ENCODE data around the gene MLIP. TPM values are rescaled to one million over a fixed set of nuclear protein-coding genes. Genes with fewer than 3 reads are reported as not detected.

Gene MLIP
- polyA plus RNA-seq, 3 donors from 2014 or later = not detected

DNA sequence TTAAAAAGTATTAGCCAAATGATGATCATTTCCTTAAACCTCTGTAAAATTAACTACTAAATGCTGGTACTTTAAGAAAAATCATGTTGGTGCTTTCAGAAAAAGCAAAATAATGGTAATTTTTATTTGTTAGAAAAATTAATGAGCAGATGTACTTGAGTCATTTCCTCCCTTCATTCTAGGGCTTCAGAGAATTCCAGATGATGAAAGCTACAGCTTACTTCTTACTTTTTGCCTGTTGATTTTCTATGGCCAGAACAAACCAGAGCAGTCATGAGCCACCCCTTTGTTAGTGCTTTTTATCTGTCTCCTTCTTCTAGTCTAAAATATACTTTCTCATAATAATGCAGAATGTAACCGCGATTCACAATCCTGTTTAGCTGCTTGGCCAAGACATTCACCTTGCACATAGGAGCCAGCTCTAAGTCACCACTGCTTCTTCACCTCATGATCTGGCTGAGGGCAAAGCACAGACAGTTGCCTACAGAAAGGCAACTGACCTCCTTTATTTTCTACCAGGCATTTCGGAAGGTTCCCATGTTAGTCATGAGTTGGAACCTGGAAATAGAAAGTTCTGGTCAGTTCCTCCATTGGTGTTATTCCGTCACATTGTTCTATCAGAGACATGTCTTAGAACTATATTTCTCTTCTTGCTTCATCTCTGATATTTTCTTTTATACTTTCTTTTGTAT is 153.5 kb downstream of the MLIP start:
- H3K27me3 Mint-ChIP-seq (ENCODE audit: low read depth in 3 of 3) = no peaks in the 10 kb centered on the region
- DNase-seq = no peak
- no peak overlapping the region for H3K27ac Mint-ChIP-seq
- no peaks in the 10 kb centered on the region for H3K36me3 Mint-ChIP-seq
- H3K4me3 Mint-ChIP-seq = no peak overlapping the region
- peaks cover 0 to 13% (median 2%) of the 10 kb centered on the region in 6 donors for H3K9me3 Mint-ChIP-seq
- no peaks in the 10 kb centered on the region for H3K4me1 Mint-ChIP-seq

DNA sequence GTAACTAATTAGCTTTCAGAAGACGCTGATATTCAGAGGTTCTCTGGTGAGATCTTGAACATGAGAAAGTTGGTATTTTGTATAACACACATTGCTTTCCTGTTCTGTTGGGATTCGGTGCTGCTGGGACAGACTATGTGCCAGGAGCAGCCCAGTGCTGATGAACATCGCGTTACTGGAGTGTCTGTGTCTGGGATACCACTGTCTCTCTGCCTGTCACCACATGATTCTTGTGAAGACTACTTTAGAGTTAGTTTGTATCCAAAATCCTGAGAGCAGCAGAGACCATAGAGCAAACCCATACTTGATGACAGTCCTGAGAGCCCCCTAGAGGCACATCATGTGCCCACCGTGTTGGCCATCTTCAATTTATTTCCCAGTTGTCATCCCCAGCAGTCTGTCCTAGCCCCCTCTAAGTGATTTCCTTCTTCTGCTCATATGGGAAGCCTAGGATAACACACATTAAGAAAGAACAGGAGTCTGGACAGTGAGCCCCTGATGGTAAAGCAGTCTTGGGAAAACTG is 155.2 kb downstream of the MLIP start:
- Mint-ChIP-seq H3K27ac (no peak overlapping the region), H3K4me3 (no peak overlapping the region), H3K36me3 (no peaks in the 10 kb centered on the region), H3K27me3 (ENCODE audit: low read depth in 3 of 3) (peaks cover 2% of the 10 kb centered on the region in 3 donors), H3K9me3 (peaks cover 0 to 9% (median 4%) of the 10 kb centered on the region in 6 donors), H3K4me1 (no peaks in the 10 kb centered on the region)
- no peak for DNase-seq

DNA sequence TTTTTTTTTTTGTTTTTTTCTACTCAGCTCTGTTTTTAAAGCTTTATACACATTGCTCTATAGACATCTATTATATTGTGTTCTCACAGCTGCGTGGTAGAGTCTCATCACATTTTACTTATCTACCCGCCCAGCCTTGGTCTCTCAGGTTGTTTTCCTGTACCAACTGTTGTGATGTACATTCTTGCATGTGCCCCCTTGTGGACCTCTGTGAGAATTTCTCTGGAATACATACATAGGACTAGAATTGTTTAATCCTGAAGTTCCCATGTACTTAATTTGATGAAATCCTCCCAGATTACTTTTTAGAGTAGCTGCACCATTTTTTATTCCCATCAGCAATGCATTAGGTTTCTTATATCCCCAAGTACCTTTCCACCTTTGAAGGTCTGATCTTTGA is 156.6 kb downstream of the MLIP start:
- no peaks in the 10 kb centered on the region for H3K4me1 Mint-ChIP-seq

DNA sequence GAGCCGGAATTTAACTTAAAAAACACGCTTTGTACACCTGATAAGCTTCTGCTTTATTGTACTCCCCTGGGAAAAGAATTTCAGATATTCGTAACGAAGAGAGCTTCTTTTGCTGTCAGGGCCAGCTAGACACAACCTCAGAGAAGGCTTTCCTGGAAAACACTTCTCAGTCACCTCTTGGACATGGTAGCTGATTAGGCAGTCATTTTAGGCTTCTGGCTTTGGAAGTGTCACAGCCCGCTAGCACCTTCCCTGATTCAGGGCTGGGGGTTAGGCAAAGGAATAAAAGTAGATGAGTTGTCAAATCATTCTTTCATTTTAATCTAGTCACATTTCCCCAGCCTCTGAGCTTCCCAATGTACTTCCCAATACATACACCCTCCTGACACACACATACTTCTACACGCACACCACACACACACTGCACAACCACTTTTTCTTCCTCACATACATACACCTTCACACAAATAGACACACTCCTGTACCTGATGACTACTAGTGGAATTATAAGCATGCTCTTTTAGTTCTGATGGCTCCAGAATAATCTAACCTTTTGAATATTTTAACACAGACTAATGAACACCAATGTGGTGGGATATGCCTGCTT is 162.1 kb downstream of the MLIP start:
- H3K4me3 Mint-ChIP-seq = no peak overlapping the region
- peaks cover 5 to 41% (median 11%) of the 10 kb centered on the region in 6 donors for H3K9me3 Mint-ChIP-seq
- peaks cover 2 to 3% (median 2%) of the 10 kb centered on the region in 3 donors for H3K27me3 Mint-ChIP-seq (ENCODE audit: low read depth in 3 of 3)
- DNase-seq = no peak
- H3K27ac Mint-ChIP-seq = no peak overlapping the region
- no peaks in the 10 kb centered on the region for H3K36me3 Mint-ChIP-seq
- H3K4me1 Mint-ChIP-seq = no peaks in the 10 kb centered on the region

More for the DNA sequence above, 156.6 kb downstream of the MLIP start:
- Mint-ChIP-seq H3K36me3 (no peaks in the 10 kb centered on the region), H3K9me3 (peaks cover 3 to 9% (median 5%) of the 10 kb centered on the region in 6 donors), H3K4me3 (no peak overlapping the region), H3K27ac (no peak overlapping the region), H3K27me3 (ENCODE audit: low read depth in 3 of 3) (peaks cover 2% of the 10 kb centered on the region in 3 donors)
- DNase-seq = no peak

DNA sequence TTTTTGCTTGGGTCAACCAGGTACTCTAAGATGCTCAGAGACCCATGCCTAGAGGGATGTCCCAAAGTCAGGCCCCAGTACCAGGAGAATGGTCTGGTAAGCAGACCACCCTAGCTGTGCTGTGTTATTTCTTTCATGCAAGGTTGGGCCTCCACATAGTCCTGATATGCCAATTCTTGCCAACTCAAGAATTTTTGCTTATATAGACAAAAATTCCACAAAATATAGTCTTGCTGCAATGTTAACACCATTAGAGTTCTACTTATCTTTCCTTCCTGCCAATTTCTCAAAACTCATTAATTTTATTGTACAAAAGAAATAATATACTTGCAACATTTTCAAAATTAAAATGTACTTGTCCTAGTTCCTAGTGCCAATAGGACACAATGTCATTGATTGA is 163.1 kb downstream of the MLIP start:
- H3K9me3 Mint-ChIP-seq = peaks cover 5 to 50% (median 17%) of the 10 kb centered on the region in 6 donors
- no peaks in the 10 kb centered on the region for H3K36me3 Mint-ChIP-seq
- H3K27ac Mint-ChIP-seq = no peak overlapping the region
- H3K27me3 Mint-ChIP-seq (ENCODE audit: low read depth in 3 of 3) = peaks cover 2 to 3% (median 2%) of the 10 kb centered on the region in 3 donors
- DNase-seq = no peak
- H3K4me3 Mint-ChIP-seq = no peak overlapping the region
- no peaks in the 10 kb centered on the region for H3K4me1 Mint-ChIP-seq

DNA sequence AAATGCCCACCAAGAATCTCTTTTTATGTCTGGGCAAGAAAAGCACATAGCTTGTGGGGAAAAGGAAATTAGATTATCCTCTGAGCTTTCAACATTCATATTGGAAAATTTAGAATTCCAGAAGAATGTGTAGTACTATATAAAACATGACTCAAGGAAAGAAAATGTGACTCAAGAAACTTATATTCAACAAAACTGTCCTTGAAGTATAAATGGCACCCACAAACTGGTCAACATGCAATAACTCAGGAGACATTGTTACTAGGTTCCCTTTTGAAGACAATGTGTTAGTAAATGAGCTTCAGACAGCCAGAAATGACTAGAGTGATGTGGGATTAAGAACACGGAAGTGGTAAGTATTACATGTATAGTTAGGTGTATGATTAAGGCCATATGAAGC is 170.9 kb downstream of the MLIP start:
- H3K27ac Mint-ChIP-seq = no peak overlapping the region
- no peak for DNase-seq
- H3K4me3 Mint-ChIP-seq = no peak overlapping the region
- H3K36me3 Mint-ChIP-seq = no peaks in the 10 kb centered on the region
- H3K27me3 Mint-ChIP-seq (ENCODE audit: low read depth in 3 of 3) = peaks cover 0 to under 1% (median 0%) of the 10 kb centered on the region in 3 donors
- H3K9me3 Mint-ChIP-seq = peaks cover 4 to 31% (median 15%) of the 10 kb centered on the region in 6 donors
- no peaks in the 10 kb centered on the region for H3K4me1 Mint-ChIP-seq

DNA sequence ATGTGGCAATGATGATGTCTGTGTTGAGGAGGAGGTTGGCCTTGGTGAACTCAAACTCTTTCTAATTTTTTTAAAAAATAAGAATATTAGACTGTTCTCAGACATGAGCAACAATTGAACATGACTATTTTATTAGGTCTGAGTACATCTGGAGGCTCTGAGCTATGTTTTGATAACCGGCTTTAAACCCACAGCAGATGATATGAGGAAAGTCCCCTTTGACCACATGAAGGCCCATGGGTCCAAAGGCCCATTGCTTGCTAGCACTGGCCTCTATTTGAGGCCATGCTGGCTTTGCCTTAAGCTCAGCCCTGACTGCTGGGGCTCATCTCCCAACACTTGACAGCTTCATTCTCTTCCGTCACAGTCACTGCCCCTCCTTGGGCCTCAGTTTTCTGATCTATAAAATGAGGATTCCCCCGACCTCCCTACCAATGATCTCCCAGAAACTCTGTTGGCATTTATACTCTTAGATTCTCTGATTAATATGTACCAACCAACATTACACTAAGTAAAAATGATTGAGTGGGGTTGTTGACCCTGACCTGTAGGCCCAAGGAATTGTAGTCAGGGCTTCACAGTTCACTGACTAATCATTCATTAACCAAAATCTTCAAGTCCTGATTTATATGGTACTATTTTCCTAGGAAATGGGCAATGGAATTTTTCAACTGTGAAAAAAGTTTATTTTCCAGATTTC is 173.1 kb downstream of the MLIP start:
- no peaks in the 10 kb centered on the region for H3K27me3 Mint-ChIP-seq (ENCODE audit: low read depth in 3 of 3)

DNA sequence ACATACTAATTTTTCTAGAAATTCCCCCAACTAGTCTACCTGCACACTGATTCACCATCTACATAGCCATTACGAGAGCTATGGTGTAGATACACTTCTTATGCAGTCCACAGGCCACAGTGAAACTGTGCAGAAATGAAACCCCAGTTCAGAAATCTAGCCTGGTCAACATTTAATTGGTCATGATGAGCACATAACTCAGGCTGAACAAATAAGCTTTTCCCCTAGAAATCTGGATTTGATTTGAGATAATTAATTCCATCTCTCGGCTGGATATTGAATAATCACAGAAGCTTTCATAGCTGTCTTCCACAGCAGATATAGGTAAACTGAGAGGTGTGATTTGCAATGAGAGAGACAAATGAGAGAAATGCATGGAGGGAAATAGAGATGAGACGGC is 174.4 kb downstream of the MLIP start:
- no peaks in the 10 kb centered on the region for H3K36me3 Mint-ChIP-seq
- H3K27ac Mint-ChIP-seq = no peak overlapping the region
- no peak for DNase-seq
- H3K9me3 Mint-ChIP-seq = peaks cover 0 to 23% (median 3%) of the 10 kb centered on the region in 6 donors
- H3K4me1 Mint-ChIP-seq = no peaks in the 10 kb centered on the region
- no peak overlapping the region for H3K4me3 Mint-ChIP-seq
- no peaks in the 10 kb centered on the region for H3K27me3 Mint-ChIP-seq (ENCODE audit: low read depth in 3 of 3)

More for the DNA sequence above, 173.1 kb downstream of the MLIP start:
- Mint-ChIP-seq H3K9me3 (peaks cover 0 to 22% (median 3%) of the 10 kb centered on the region in 6 donors), H3K4me1 (no peaks in the 10 kb centered on the region), H3K4me3 (no peak overlapping the region), H3K36me3 (no peaks in the 10 kb centered on the region), H3K27ac (no peak overlapping the region)
- no peak for DNase-seq

DNA sequence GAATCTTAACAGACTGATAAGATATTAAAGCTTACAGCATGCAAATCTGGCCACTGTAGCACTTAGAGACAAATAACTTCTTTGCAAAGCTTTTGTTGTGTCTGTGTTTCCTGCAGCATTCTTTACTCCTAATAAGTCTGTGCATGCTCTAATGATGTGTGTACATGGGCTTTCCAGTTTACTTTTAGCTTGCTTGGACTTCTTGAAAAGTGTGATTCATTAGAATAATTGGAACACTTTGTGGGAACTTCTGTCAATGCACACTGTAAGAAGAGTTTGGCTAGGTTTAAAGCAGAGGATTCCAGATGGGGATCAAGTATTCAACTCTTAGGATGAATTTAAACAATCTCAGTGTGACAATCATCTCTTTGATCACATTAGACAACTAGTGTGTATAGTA is 174.9 kb downstream of the MLIP start:
- Mint-ChIP-seq H3K36me3 (no peaks in the 10 kb centered on the region), H3K27me3 (ENCODE audit: low read depth in 3 of 3) (no peaks in the 10 kb centered on the region), H3K4me3 (no peak overlapping the region), H3K27ac (no peak overlapping the region), H3K4me1 (no peaks in the 10 kb centered on the region), H3K9me3 (peaks cover 0 to 23% (median 4%) of the 10 kb centered on the region in 6 donors)
- DNase-seq = no peak

DNA sequence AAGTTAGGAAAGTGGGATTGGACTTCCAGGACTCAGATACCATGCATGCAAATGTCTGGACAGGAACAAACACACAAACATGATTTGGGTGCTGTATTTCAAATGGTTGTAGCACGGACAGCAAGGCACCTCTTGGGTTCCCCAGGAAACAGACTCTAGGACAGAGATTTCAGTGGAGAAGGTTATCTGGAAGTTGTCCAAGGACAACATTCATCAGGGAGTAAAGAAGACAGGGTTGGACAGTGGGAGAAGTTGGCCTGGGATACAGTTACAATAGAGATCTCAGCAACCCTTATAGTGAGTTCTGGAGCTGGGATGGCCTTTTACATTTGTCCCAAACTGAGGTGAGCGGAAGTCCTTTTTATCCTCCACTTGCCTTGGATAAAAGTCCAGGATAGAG is 177.2 kb downstream of the MLIP start:
- Mint-ChIP-seq H3K27ac (no peak overlapping the region), H3K27me3 (ENCODE audit: low read depth in 3 of 3) (no peaks in the 10 kb centered on the region), H3K4me3 (no peak overlapping the region), H3K9me3 (peaks cover 0 to 16% (median 6%) of the 10 kb centered on the region in 6 donors), H3K36me3 (no peaks in the 10 kb centered on the region), H3K4me1 (no peaks in the 10 kb centered on the region)
- no peak for DNase-seq

DNA sequence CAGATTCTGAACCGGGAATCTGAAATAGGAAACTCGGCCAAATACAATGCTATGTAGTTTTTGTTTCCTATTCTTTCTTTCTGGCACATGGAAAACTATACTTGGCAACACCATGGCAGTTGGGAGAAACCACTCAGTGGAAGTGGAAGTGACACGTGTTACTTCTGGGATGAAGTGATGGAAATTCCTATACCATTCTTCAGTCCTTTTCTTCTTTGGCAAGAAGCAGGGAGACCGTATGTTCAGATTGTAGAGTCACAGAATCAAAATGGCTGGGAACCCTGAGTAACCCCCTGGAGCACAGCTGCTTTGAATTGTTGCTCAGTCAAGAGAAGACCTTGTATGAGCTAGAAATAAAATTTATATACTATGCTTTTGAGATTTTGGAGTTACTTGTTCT is 178.2 kb downstream of the MLIP start:
- Mint-ChIP-seq H3K27me3 (ENCODE audit: low read depth in 3 of 3) (peaks cover 0 to 1% (median 0%) of the 10 kb centered on the region in 3 donors), H3K4me3 (no peak overlapping the region), H3K9me3 (peaks cover 0 to 14% (median 5%) of the 10 kb centered on the region in 6 donors), H3K36me3 (no peaks in the 10 kb centered on the region), H3K4me1 (no peaks in the 10 kb centered on the region), H3K27ac (no peak overlapping the region)
- no peak for DNase-seq

DNA sequence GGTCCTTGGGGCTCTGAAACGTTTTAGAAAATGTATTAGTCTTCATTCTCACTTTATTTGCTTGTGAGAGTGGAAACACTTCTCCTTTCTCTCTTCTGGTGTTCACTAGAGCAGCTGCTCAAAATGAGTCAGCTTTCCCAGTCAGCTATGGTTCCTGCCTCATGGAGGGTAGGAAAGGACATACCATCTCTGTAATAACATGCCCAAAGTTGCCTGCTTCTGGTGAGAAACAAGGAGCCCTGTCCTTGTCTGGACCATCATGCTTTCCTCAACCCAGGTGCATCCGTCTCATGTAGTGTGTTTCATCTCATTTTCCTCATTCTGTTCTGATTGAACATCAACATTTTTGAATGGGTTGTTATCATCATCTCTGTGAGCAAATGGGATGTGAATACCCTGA is 179.9 kb downstream of the MLIP start:
- H3K9me3 Mint-ChIP-seq = peaks cover 0 to 16% (median 8%) of the 10 kb centered on the region in 6 donors
- H3K27me3 Mint-ChIP-seq (ENCODE audit: low read depth in 3 of 3) = peaks cover 0 to 1% (median 0%) of the 10 kb centered on the region in 3 donors
- DNase-seq = no peak
- no peak overlapping the region for H3K27ac Mint-ChIP-seq
- no peaks in the 10 kb centered on the region for H3K36me3 Mint-ChIP-seq
- no peaks in the 10 kb centered on the region for H3K4me1 Mint-ChIP-seq
- H3K4me3 Mint-ChIP-seq = no peak overlapping the region

DNA sequence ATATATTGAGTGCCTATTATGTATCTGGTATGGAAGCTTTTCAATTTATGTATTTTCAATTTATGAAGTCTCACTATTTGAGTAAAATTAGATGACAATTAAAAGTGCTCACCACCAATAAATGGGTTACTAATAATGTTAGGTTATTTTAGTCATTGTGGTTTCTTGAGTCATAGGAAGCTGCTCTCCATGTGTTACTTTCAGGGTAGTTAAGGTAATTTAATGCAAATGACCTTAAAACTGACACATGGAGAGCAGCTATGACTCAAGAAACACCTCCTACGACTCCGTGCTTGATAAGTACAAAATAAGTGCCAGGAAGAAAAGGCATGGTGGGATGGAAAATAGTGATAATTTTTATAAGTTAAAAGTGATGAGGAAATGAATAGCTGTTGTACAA is 180.5 kb downstream of the MLIP start:
- H3K4me3 Mint-ChIP-seq = no peak overlapping the region
- no peak for DNase-seq
- peaks cover 0 to 1% (median 0%) of the 10 kb centered on the region in 3 donors for H3K27me3 Mint-ChIP-seq (ENCODE audit: low read depth in 3 of 3)
- peaks cover 0 to 16% (median 9%) of the 10 kb centered on the region in 6 donors for H3K9me3 Mint-ChIP-seq
- H3K36me3 Mint-ChIP-seq = no peaks in the 10 kb centered on the region
- H3K27ac Mint-ChIP-seq = no peak overlapping the region
- no peaks in the 10 kb centered on the region for H3K4me1 Mint-ChIP-seq

DNA sequence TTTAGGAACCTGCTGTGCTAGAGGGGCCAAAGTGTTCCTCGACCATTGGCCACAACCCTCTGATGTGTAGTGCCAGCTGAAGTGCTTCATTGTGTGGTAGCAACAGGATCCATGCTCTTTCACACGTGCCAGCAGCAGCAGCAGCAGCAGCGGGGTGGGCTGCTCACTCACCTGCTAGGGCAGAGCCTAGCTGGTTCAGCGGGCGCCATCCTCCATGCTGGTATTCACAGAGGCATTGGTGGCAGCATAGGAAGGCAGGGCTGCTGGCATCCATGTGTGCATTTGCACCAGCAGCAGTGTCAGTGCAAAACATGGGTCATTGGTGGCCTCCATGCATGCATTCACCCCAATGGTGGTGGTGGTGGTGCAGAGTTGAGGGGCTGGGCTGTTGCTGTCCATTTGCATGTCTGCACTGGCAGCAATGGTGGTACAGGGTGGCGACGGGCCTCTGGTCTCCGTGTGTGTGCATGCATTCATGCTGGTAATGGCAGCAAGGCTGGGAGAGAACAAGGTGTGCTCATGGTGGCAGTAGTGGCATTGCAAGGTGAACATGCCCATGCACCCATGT is 183.8 kb downstream of the MLIP start:
- peaks cover 0 to 1% (median 0%) of the 10 kb centered on the region in 3 donors for H3K27me3 Mint-ChIP-seq (ENCODE audit: low read depth in 3 of 3)

More for the DNA sequence above, 183.8 kb downstream of the MLIP start:
- H3K4me3 Mint-ChIP-seq = no peak overlapping the region
- H3K9me3 Mint-ChIP-seq = peaks cover 0 to 11% (median 7%) of the 10 kb centered on the region in 6 donors
- H3K4me1 Mint-ChIP-seq = no peaks in the 10 kb centered on the region
- no peaks in the 10 kb centered on the region for H3K36me3 Mint-ChIP-seq
- DNase-seq = no peak
- H3K27ac Mint-ChIP-seq = no peak overlapping the region
